PFSK-1 (cell line): Measurements from ENCODE around the gene SLC35A4.

Experiments used
- FOXP2 ChIP-seq: optimal IDR thresholded peaks from 2 replicates; pipeline ENCODE3; 2011; ENCODE audit warnings: borderline replicate concordance, control low read depth, inconsistent platforms; ENCODE audit not compliant: insufficient read depth; ENCODE audit errors: extremely low read length, extremely low read depth
- POLR2AphosphoS5 ChIP-seq: IDR thresholded peaks from 2 replicates; pipeline ENCODE4 v1.6.1; 2012; ENCODE audit warnings: low read depth, mild to moderate bottlenecking, control low read depth, low read length, moderate library complexity
- REST ChIP-seq, 2 experiments: IDR thresholded peaks; 2 replicates each; pipeline versions ENCODE4 v1.6.1 to v1.8.0; 2011 to 2012; ENCODE audit warnings: low read depth in 2 of 2, low read length in 2 of 2, control low read depth in 1 of 2, inconsistent platforms in 1 of 2, mild to moderate bottlenecking in 1 of 2, moderate library complexity in 1 of 2; ENCODE audit not compliant: insufficient read depth in 1 of 2
- SIN3A ChIP-seq: IDR thresholded peaks from 2 replicates; pipeline ENCODE4 v1.6.1; 2012; ENCODE audit warnings: mild to moderate bottlenecking, low read length, moderate library complexity, borderline replicate concordance; ENCODE audit not compliant: insufficient read depth
- TAF1 ChIP-seq: IDR thresholded peaks from 2 replicates; pipeline ENCODE4 v1.6.1; 2012; ENCODE audit warnings: low read length, control low read depth, borderline replicate concordance; ENCODE audit not compliant: insufficient read depth

The SLC35A4 gene

GRCh38 chr5:140553657-140554056, 11.0 kb upstream of the SLC35A4 start:
- no peak for TF ChIP-seq REST (IDR thresholded peaks at IDR 0.05; ENCODE audit: insufficient read depth in 1 of 2, low read depth in 2 of 2, low read length in 2 of 2)
- TF ChIP-seq SIN3A: no peak
- no peak for TF ChIP-seq TAF1
- TF ChIP-seq POLR2AphosphoS5: no peak; the same call in 1 of the 2 replicates
- TF ChIP-seq FOXP2: no peak

DNA sequence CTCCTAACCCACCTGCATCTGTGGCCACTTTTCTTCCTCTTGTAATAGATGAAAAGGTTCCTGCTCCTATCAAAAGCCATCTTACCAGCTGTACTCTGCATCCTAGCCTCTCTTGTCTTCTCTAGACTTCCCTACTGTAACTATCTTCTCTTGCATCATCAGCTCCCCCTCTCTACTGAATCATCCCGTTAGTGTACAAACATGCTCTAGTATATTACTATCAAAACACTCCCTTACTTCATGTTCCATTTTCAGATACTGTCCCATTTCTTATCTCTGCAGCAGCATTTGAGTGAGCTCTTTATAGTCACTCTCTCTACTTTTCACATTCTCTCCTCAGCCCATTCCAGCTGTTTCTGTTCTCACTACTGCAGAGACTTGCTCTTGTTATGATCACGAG, 10.2 kb upstream of the SLC35A4 start:
- no peak for TF ChIP-seq SIN3A
- TF ChIP-seq TAF1: no peak
- TF ChIP-seq FOXP2: no peak
- no peak for TF ChIP-seq REST (IDR thresholded peaks at IDR 0.05; ENCODE audit: insufficient read depth in 1 of 2, low read depth in 2 of 2, low read length in 2 of 2)
- no peak for TF ChIP-seq POLR2AphosphoS5

- TF ChIP-seq FOXP2 (no peak), SIN3A (no peak), REST (IDR thresholded peaks at IDR 0.05; ENCODE audit: insufficient read depth in 1 of 2, low read depth in 2 of 2, low read length in 2 of 2) (no peak), POLR2AphosphoS5 (no peak), TAF1 (no peak)
Measured at GRCh38 chr5:140555747-140556312, 8.8 kb upstream of the SLC35A4 start.

GRCh38 chr5:140556438-140556837, 8.2 kb upstream of the SLC35A4 start:
- TF ChIP-seq POLR2AphosphoS5: no peak
- TF ChIP-seq FOXP2: no peak
- TF ChIP-seq TAF1: no peak
- no peak for TF ChIP-seq REST (IDR thresholded peaks at IDR 0.05; ENCODE audit: insufficient read depth in 1 of 2, low read depth in 2 of 2, low read length in 2 of 2)
- no peak for TF ChIP-seq SIN3A
